Fibroblast of the conjunctiva (primary cell): ENCODE data around the gene FRRS1.
"Not testable (repeated sequence)": the region's sequence is repeated elsewhere in the genome, so short reads cannot be mapped to it uniquely, and the experiment has no call there.

Experiments used
- DNase-seq: peaks from one replicate; pipeline ENCODE4 v3.0.0-alpha.2; 2010; ENCODE audit warnings: low read depth

Gene FRRS1

DNA sequence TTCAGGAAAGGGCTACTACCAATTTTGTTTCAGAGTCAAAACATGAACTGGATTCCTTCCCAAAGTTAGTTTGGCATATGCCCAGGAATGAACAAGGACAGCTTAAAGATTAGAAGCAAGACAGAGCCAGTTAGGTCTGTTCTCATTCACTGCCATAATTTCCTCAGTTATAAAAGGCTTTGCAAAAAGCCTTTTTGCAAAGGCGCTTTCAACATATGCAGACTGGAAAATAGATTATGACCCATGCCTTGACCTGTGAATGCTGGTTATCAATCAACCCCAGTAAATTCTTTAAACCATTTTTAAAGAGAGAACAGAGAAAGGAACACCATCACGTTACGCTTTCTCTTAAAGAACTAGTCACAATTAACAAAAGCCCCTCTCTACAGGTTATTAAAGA, 1.7 kb upstream of the FRRS1 start:
- no peak for DNase-seq

GRCh38 chr1:99764909-99765308, 1.5 kb downstream of the FRRS1 start:
- no peak for DNase-seq

DNA sequence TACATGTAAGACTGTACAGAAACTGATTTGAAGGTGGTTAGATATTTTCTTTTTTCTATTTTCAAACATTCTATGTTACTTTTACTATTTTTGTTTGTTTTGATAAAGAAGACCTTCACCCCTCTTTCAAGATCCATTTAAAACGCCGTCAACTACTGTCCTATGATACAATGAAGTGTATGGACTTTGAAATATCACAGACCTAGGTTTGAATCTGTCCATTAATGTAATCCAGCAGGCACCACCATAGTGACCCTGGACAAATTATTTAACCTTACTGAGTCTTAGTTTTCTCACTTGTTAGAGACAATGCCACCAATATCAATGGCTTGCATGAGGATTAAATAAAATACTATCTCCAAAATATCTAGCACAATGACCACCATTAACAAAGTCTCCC, 2.0 kb downstream of the FRRS1 start:
- no peak for DNase-seq

DNA sequence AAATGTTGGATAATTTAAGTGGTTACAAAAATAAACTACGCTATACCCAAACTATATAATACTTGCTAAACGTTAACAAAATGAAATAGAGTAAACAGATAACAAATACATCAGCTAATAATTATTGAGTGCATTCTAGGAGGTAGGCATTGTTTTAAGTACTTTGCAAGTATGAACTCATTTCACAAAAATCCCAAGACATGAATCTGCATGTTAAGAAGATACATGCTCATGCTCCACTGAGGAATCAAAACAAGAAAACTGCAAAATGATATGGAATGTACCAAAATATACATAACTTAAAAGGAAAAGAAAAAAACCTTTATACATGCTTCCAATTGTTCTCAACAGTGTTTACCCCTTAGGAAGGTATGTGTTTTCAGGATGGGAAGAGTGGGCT, 2.5 kb downstream of the FRRS1 start:
- DNase-seq = no peak

DNA sequence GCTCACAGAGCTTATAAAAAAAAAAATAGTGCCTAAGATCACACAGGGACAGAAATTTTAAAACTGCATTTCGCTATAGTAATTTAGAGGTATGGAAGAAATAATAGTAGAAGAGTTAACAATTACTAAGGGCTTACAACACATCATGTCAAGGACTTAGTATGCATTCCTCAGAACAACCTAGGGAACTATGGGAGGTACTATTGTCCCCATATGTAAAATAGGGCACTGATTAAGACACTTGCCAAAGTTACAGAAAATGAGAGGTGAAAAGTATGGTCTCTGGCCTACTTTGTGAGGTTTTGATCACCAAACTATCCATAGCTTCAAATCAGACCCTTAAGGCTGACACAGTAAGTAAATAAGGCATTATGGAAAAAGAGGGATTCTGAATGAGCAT, 4.7 kb downstream of the FRRS1 start:
- no peak for DNase-seq

GRCh38 chr1:99759518-99760160, 6.8 kb downstream of the FRRS1 start:
- DNase-seq = no peak

GRCh38 chr1:99758686-99759517, 7.5 kb downstream of the FRRS1 start:
- not testable (repeated sequence) for DNase-seq

GRCh38 chr1:99758073-99758511, 8.3 kb downstream of the FRRS1 start:
- no peak for DNase-seq

DNA sequence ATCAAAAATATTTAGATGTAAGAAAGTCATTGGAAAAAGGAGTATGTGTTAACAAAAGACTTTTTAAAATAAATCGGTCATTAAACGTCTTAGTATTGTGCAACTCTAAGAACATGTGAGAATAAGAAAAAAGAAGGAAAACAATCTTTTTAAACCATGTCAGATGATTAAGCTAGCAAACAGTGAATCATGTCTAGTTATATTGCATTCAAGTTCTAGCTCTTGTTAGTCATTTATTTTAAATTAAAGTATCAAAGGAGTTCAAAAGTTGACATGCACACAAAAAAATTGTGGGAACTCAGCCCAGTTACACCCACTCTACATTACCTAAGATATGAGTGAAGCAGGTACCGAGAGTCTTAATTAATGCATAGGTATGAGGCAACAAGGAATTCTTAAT, 9.8 kb downstream of the FRRS1 start:
- peak; percentile 6 for DNase-seq

DNA sequence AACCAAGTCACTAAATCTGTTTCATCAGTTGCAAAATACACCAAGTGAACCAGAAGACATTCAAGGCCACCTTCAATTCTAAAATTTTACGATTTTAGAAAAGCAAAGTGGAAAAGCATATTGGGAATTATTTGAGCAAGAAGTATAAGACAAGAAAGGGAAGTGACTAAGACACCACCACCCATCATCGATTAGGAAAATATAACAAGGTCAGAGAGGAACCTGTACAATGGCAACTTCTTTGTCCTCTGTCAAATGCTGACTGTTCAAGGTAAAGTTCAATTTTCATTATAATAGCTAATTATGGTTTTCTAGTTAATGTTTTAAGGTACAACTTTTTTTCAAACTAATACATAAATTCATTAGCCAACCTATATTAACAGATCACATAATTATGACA, 10.8 kb downstream of the FRRS1 start:
- DNase-seq = no peak

GRCh38 chr1:99754697-99755096, 11.7 kb downstream of the FRRS1 start:
- DNase-seq = no peak

- no peak for DNase-seq
Measured at GRCh38 chr1:99754055-99754626, 12.3 kb downstream of the FRRS1 start.

DNA sequence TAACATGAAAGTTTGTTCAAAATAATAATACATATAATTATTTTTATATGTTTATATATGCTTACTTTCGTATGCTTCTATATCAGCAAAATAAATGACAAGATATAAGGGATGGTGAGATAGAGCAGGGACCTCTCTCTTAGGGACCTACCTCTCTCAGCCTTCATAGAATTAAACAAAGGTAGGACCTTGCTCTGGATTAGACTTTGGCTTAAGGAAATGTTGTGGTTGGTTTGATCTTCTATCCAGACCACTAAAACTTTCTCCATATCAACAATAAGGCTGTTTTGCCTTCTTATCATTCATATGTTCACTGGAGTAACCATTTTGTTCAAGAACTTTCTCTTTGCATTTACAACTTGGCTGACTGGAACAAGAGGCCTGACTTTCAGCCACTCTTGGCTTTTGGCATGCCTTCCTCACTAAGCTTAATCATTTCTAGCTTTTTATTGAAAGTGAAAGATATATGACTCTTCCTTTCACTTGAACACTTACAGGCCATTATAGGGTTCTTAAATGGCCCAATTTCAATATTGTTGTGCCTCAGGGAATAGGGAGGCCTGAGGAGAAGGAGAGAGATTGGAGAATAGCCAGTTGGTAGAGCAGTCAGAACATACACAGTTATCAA, 14.4 kb downstream of the FRRS1 start:
- no peak for DNase-seq

- no peak for DNase-seq
Measured at GRCh38 chr1:99749504-99750347, 16.7 kb downstream of the FRRS1 start.

DNA sequence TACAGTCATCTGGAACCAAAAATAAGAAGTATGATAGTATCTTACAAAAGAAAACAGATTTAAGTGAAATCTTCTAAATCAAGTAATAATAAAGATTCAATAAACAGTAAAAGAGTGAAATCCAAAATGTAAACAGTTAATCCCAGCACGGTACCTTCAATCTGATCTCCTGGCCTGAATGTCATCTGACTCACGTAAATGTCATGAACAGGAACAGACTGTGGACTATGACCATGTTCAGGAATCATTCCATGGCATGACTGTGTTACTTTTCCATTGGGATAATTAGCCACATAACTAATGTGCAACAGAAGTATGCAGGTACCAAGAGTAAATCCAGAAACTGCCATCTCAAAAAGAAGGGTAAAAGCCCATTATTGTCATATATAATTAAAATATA, 18.0 kb downstream of the FRRS1 start:
- DNase-seq = no peak

DNA sequence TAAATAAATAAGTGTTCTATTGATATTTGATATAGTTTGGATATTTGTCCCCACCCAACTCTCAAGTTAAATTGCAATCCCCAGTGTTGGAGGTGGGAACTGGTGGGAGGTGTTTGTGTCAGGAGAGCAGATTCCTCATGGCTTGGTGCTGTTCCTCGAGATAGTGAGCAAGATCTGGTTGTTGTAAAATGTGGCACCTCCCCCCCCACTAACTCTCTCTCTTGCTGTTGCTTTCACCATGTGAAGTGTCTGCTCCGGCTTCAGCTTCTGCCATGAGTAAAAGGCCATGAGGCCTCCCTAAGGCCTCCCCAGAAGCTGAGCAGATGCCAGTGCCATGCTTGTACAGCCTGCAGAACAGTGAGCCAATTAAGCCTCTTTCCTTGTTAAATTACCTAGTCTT, 20.8 kb downstream of the FRRS1 start:
- no peak for DNase-seq

GRCh38 chr1:99745061-99745460, 21.4 kb downstream of the FRRS1 start:
- DNase-seq = no peak

DNA sequence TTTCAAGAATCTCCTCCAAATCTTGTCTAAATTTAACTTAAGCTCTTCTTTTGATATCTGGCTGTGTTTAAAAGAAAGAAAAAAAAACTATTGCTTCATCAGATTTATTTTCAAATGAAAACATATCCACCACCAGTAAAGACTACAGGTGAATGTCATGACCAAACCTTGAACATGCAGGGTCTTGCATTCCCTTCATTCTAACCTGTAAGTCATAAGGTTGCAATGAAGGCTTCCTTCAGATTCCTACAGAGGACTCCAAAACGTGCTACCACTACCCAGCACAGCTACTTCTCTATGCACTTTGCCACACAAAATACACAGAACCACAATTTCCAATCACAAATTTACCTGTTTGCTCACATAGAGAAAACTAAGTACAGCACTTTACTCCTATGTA, 26.3 kb downstream of the FRRS1 start:
- DNase-seq = no peak

GRCh38 chr1:99738858-99739465, 27.5 kb downstream of the FRRS1 start:
- no peak for DNase-seq

- peak; percentile 43 for DNase-seq
Measured at GRCh38 chr1:99737016-99737415, 29.4 kb downstream of the FRRS1 start.

DNA sequence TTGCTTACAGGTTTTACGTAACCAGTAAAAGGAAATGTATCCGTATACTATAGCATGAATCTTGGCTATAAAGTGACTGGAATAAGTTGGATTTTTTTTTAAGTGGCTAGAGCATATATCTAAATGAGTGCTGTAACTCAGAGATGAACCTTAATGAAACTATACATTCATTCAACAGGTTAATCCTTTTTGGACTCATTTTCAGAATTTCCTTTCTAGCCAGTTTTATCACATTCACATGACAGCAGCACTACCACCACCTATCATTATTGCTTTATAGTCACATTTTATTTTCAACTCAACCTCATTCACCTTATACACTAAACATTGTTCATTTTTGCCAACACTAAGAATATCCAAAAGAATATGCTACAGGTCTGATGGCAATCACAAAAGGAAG, 30.6 kb downstream of the FRRS1 start:
- DNase-seq = no peak

DNA sequence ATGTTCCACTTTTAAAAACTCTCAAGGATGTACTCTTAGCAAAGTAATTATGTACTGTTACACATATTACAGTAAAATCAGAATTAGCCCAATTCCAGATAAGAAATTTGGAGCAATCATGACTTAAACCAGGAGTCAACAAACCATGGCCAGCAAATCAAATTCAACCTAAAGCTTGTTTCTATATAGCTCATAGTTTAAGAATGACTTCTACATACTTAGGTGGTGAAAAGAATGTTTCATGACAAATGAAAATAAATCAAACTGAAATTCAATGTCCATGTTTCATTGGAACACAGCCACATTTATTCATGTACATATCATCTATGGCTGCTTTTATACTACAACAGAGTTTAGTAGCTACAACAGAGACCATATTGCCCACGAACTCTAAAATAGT, 35.1 kb downstream of the FRRS1 start:
- no peak for DNase-seq
